SKM-1 treated with dmso at 0.1 percent for 144 hours (cell line): ENCODE measurements around the gene HASPIN.

Experiments used
- DNase-seq: peaks from one replicate; lab custom pipeline; 2025; ENCODE audit not compliant: unreplicated experiment; lab: John Stamatoyannopoulos, UW

HASPIN gene

GRCh38 chr17:3762922-3763776 is 39.4 kb downstream of the HASPIN start:
- DNase-seq = no peak

- DNase-seq = no peak
Observed at GRCh38 chr17:3763777-3764170, 40.1 kb downstream of the HASPIN start.

GRCh38 chr17:3765981-3766380 is 42.3 kb downstream of the HASPIN start:
- DNase-seq = no peak

GRCh38 chr17:3766779-3767178 is 43.1 kb downstream of the HASPIN start:
- no peak for DNase-seq

GRCh38 chr17:3768341-3768740 is 44.6 kb downstream of the HASPIN start:
- DNase-seq = no peak

- no peak for DNase-seq
Observed at GRCh38 chr17:3768769-3769168, 45.1 kb downstream of the HASPIN start.

- DNase-seq = no peak
Observed at GRCh38 chr17:3770466-3770865, 46.8 kb downstream of the HASPIN start.

- no peak for DNase-seq
Observed at GRCh38 chr17:3771140-3771539, 47.4 kb downstream of the HASPIN start.

GRCh38 chr17:3772764-3773163 is 49.1 kb downstream of the HASPIN start:
- no peak for DNase-seq

GRCh38 chr17:3773511-3773910 is 49.8 kb downstream of the HASPIN start:
- no peak for DNase-seq

GRCh38 chr17:3773966-3774365 is 50.3 kb downstream of the HASPIN start:
- DNase-seq = no peak
